CMK (cell line): ENCODE measurements around the gene VPS13D.
"Not testable (repeated sequence)": the region's sequence is repeated elsewhere in the genome, so short reads cannot be mapped to it uniquely, and the experiment has no call there.

ENCODE experiments used
- DNase-seq: peaks from one replicate; pipeline ENCODE4 v3.0.0-alpha.2; 2010; ENCODE audit warnings: low read depth

The VPS13D gene

DNA sequence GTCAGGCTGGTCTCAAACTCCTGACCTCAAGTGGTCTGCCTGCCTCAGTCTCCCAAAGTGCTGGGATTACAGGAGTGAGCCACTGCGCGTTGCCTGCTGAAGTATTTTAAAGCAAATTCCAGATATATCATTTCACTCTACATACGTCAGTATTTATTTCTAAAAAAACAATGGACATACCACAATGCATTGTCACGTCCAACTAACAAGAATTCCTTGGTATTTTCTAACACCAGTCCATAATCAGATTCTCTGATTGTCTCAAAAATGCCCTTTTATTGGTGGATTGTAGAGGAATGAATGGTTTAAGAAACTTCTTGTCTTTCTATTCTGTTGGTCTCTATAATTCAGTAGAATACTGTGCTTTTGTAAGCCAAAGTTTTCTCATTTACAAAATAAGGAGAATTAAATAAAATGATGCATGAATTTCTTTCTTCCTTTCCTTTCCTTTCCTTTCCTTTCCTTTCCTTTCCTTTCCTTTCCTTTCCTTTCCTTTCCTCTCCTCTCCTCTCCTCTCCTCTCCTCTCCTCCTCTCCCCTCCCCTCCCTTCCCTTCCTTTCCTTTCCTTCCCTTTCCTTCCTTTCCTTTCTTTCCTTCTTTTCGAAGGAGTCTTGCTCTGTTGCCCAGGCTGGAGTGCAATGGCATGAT is 55.8 kb downstream of the VPS13D start:
- DNase-seq, result no peak

DNA sequence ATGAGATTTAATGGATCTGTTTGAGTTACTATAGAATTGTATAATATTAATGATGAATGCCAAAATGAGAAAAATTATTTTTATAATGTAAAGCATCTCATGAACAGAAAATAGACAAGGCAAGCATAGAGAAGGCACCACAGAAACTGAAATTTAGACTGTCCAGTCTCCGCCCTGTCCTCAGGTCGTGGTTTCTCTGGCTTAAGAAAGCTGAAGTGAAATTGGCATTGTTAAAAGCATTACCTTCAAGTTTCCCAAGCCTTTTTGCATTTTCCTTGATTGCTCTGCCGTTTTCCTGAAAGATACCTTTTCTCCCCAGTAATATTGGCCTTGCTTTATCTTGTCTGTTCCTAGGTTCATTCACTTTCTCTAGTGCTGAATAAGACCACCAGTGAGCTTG is 58.0 kb downstream of the VPS13D start:
- DNase-seq, result no peak

DNA sequence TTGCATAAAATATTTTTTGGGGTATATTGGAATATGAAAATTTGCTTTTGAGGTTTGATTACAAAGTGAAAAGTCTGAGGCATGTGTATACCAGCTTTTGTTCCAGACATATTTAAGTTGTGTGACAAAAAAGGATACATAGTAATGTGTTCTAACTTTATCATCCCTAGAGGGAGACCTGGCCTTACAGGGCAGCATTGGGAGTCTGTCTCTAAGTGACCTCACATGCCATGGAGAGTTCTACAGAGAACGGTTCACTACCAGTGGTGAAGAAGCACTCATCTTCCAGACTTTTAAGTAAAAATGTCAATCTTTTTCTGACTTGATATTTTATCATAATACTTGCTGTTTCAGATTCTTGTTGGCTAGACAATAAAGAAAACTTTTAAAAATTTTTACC is 61.0 kb downstream of the VPS13D start:
- DNase-seq, result no peak

DNA sequence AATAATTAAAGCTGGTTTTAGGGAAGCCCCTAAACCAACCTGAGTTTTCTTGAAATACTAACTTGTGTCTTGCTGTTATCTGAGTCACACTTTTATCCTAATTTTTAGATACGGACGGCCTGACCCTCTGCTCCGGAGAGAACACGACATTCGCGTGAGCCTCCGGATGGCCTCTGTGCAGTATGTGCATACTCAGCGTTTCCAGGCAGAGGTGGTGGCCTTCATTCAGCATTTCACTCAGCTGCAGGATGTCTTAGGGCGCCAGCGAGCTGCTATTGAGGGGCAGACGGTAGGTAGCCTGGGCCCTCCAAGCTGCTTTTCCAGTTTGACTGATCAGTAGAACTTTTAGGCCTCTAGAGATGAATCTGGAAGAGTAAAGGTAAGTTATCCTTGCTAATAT is 63.6 kb downstream of the VPS13D start:
- DNase-seq, result no peak

DNA sequence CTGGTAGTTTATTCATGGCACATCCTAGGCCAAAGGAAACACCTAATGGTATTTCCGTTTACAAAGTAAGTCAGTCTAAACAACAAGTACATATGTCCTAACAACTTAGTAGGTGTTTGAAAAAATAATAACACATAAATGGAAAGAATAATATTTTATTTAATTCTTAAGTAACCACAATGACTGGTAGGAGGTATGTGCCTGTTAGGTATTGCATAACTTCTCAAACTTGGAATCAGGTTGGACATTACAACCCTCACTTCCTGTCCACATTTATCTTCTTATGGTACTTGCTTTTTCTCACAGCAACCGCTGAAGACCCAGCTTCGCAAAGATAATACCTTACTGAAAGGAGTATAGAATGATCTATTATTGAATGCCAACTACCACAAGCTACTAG is 64.2 kb downstream of the VPS13D start:
- no peak for DNase-seq

DNA sequence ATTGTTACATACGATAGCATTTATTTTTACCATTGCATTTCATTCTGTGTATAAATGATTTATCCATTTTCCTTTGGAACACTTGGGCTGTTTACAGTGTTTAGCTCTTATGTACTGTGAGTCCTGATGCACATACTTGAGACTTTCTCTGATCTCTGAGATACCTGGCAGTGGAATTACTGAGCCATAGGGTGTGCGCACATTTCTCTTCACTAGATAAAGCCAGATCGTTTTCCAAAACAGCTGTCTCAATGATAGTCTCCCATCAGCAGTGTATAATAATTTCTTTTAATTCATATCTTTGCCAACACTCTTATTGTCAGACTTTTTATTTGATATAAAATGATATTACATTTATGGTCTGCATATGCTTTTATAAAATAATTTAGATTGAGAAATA is 66.2 kb downstream of the VPS13D start:
- DNase-seq, result no peak

DNA sequence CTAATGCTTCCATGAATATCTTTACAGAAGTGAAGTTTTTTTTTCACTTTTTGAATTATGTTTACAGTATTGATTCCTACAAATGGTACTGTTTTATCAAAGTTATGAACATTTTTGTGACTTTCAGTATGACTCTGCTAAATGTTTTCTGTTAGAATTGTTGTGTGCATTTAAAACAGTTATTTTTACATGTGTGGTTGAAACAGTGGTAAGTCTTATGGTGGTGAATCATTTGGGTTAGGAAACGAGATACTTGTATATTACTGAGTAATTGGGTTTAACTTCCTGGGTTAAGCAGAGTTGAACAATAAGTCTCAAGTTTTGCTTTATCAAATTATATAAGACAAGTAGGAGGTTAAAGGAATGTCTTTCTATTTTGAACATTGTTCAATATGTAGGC is 66.8 kb downstream of the VPS13D start:
- no peak for DNase-seq

DNA sequence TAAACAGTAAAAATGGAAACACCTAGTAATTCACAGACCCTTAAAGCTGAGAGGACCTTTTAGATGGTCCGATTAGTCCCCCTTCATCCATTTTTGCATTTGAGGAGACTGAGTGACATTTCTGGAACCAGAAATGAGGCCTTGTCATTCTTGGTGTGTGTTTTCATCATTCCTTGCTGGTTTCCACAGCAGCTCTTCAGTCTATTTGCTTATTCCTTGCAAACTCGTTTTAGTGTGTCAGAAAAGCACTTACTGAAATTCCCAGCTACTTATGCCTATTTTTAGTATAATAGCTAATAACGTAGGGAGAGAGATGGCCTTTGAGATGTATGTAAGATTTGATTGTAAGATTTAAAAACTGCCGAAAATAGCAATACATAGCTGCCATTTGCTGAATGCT is 70.9 kb downstream of the VPS13D start:
- DNase-seq, result no peak

DNA sequence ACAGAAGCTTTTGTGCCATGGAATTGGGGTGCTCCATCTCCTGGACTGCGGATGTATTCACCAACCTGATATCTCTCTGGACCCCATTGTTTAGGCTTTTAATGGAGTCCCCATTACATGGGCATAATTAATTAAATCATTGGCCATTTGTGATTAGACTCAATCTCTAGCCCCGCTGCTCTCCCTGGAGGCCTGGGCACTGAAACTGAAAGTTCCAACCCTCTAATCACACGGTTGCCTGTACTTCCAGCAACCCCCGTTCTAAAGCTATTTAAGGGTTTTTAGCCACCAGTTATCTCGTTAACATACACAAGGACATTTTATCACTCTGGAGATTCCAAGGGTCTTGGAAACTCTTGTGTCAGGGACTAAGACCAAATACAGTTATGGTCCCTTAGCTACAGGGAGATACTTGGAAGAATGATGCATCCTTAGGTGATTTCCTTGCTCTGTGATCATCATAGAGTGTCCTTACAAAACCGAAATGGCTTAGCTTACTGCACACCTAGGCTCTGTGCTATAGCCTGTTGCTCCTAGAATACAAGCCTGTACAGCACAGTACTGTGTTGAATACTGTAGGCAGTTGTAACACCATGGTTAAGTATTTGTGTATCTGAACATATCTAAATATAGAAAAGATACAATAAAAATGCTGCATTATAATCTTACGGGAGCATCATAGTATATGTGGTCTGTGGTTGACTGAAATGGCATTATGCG is 71.8 kb downstream of the VPS13D start:
- DNase-seq, result no peak

DNA sequence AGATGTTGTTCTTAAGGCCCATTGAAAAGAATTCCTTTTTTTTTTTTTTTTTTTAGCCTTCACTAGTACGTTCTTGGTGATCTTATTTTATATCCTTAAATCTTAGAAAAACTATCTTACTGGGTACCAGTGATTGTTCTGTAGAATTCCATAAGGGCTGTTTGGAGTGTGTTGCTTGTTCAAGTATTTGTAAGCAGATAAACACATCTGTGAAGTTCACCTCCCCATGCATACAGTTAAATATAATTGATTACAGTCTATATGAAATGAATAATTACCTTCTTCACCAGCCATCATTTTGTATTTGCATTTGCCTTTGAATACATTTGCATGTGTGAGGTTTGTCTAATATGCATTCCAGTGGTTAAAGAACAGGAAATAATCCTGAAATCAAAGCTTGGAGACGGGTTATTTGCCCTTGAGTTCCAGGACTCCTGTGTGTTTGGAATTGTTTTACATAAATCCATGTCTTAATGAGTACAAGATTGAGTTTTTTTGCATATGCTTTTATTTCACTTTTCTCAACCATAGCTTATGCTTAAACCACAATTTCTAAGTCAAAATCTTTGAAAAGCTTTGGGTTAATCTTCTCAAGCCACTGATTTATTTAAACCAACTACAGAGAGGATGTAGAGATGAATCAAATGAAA is 73.1 kb downstream of the VPS13D start:
- no peak for DNase-seq

DNA sequence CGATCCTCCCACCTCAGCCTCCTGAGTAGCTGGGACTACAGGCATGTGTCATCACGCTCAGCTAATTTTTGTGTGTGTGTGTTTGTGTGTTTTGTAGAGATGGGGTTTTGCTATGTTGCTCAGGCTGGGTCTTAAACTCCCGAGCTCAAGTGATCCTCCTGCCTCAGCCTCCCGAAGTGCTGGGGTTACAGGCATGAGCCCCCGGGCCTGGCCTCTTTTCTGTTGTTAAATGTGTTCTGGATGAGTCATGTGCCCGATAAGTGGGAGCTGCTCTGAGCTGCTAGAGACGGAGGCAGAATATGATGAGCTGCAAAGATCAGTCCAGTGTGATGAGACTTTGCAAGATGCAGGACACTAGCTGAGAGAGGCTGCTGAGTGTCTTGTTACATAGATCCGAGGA is 75.5 kb downstream of the VPS13D start:
- no peak for DNase-seq

DNA sequence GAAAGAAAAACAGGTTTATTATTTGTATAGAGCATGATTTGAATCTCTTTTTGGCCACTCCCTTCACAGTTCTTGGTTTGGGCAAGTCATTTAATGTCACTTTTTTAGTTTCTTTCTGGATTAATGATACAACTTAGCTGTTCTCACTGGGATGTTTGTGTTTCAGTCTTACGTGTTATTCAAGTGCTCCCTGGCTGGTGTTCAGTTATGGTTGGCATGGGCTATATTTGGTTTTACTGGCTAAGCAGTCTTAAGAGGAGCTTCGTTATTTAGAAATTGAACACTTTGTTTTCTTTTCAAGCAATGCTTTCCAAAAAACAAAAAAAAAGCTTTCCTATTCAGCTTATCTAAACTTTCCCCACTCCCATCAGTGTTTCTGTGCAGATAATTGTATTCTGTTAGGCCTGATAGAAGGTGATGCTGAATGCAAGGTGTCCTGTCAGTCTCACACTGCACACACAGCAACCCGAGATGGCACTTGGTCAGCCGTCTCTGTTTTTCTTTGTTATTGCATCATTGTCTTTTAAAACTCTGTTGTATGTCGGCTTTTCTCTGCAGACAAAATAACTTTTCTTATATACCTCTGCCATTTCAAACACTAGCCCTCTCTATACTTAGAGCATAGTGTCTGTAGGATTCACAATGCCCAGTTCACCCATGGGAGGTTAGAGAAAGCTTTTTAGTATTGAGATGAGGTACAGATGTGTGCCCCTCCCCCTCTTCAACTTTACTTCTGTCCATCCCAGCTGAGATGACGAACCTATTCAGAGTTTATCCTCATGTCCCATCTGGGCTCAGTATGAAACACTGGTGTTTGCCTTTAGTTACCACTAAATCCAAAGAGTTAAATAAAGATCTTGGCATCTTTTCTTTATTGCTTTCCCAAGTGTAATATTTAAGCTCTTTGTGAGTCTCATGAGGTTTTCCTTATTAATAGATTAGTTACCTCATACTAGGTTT is 80.2 kb downstream of the VPS13D start:
- DNase-seq, result no peak

DNA sequence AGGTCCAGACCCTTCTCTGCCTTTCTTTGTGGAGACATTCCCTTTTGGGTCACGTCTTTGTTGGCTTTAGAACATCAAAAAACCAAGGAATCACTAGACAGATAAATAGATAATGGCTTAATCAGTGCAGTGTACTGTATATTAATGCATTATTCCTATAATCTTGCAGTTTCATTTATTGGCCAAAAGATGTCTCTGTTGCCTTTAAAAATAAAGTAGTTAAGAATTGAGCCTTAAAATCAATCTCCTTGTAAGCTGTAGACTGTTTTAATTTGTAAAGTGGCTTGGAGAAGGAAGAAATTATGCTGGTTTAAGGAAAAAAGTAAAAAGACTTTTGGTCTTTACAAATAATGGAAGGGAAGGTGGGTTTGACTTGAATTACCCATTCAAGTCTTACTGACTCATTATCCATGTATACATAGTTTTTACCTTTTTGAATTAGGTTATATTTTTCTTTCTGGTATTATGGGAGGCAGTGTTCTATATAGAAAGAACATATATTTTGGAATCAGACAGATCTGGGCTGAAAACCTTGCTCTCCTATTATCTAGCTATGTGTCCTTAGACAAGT is 84.6 kb downstream of the VPS13D start:
- no peak for DNase-seq

DNA sequence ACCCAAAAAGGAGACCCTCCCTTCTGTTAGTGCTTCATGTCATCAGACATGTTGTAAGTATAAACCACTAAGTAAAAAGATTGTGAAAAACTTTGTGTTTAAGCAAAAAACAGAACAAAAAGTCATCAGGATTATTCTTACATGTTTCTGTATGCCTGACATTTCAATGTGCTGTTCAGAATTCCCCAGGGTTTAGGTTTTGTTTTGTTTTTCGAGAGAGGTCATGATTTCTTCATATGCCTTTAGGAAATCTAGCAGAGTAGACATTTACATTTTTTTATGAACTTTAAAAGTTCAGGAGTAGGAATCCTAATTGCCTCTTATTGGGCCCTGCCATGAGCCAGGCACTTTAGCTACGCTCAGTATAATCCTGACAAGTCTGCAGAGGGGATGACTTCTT is 85.3 kb downstream of the VPS13D start:
- no peak for DNase-seq

DNA sequence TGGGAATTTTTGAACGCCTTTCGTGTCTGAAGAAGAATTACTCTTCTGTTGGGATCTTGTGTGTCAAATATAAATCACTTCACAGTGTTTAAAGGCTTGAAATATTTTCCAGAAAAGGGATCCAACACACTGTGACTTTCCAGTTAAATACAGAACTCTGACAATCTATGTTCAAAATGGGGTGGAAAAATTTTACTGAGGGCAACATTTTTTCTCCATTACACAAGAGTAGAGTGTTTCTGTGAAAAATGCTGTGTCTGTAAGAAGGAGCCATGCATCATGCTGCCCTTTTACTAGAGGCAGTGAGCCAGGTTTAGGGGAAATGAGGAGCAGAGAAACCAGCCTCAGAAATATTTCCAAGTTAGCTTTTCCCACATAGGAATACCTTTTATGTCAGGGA is 86.5 kb downstream of the VPS13D start:
- no peak for DNase-seq

DNA sequence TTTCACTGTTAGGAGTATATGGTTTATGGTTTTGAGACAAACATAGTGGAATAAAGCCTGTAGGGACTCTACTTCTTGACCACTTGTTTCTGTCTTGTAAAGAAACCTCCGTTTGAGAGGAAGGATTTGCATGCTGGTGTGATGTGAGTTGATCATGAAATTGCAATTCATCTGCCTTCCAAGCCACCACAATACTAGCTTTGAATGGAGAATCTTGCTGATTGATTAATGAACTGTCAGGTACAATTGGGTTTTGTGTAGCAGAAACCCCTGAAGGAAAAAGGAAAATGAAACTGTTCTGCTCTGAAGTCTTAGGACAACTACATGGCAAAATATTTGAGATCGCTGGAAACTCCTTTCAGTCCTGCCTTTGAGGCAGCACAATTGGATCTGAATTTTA is 90.7 kb downstream of the VPS13D start:
- no peak for DNase-seq

DNA sequence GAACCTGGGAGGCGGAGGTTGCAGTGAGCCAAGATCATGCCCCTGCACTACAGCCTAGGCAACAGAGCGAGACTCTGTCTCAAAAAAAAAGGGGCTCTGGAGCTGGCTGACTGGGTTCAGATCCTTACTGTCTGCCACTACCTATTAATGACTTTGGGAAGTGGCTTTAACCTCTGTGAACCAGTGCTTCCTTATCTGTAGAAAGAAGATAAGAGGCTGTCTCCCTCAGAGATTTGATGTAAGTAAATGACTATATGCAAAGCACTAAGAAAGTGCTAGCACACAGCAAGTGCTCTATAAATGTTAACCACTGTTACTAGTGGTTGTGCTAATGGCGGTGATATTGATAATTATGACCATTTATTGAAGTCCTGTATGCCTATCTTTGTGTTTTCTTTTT is 94.6 kb downstream of the VPS13D start:
- DNase-seq, result peak; percentile 33

DNA sequence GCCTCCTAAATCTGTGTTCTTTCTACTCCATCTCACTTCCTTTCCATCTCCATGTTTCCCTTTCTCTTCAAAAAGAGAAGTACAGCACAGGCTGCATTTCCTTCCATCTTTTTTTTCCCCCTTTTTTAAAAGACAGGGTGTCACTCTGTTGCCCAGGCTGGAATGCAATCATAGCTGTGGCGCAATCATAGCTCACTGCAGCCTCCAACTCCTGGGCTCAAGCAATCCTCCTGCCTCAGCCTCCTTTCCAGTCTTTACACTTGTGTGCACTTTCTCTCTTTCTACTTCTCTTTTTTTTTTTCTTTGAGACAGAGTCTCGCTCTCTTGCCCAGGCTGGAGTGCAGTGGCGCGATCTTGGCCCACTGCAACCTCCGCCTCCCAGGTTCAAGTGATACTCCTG is 95.1 kb downstream of the VPS13D start:
- DNase-seq, result not testable (repeated sequence)

DNA sequence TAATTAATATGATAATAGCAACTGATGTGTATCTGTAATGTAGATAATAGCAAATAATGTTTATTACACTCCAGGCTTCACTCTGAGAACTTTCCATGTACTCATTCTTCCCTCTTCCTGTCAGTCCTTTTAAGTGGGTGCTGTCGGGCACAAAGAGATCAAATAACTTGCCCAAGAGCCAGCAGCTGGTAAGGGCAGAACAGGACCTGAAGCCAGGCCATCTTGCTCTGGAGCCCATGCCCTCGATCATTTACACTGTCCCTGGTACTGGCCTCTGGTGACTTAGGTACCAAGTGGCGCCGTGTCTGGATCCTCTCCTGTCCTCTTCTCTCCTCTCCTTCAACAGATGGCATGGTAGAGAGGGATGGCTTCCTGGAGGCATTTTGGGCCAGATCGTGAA is 97.2 kb downstream of the VPS13D start:
- no peak for DNase-seq

DNA sequence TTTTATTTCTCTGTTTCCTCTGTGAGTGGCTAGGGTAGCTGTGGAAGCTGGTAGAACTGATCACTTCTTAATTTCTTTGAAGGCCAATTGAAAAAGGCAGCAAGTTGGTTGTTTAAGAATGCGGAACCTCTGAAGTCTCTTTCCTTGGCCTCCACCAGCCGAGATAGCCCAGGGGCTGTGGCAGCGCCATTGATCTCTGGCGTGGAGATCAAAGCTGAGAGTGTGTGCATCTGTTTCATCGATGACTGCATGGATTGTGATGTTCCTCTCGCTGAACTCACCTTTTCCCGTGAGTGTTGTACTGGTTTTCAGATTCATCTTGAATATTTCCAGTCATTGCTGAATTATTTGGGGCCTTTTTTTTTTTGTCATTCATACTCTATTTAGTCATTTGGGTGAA is 97.7 kb downstream of the VPS13D start:
- no peak for DNase-seq

DNA sequence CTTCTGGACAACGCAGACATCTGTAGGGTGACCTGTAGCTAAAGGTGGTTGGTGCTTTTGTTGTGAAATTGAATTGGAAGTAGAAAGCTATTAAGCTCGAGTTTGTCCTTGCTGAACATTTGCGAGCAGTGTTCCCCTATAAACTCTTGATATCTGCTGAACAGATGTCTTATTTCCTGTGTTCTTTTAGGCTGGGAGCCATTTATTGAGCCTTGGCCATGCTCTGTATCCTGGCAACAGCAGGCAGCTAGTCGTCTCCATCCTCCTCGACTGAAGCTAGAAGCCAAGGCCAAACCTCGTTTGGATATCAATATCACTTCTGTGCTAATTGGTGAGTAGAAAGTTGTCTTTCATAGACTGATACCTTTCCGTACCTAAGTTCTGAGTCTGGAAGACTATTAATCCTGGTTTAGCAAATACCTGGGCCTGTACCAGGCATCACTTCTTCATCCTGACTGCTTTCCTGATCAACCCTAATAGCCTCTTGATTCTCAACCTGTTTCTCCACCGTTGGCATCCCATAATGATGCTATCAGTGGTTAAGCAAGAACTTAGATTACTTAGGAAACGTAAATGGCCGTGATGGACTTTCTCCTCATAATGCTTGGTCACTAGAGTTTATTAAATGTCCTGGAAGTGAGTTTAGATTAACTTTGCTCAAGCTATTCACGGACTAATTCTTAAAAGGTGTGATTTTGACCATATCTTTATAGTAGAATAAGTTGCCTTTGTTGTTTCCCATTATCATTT is 103.4 kb downstream of the VPS13D start:
- DNase-seq, result no peak
